Measurements from ENCODE around the gene CNNM1. TPM values are rescaled to one million over a fixed set of nuclear protein-coding genes. Genes with fewer than 3 reads are reported as not detected.

CNNM1 gene
- total RNA-seq, 1 donor from 2014 or later: 0.36 TPM

GRCh38 chr10:99374526-99374925, 45.4 kb downstream of the CNNM1 start:
- no peak for ATAC-seq

- no peak for ATAC-seq
These were observed 45.8 kb downstream of the CNNM1 start for GRCh38 chr10:99374972-99375371.

- ATAC-seq: no peak
These were observed 46.3 kb downstream of the CNNM1 start for GRCh38 chr10:99375426-99375825.

- ATAC-seq: no peak
These were observed 53.0 kb downstream of the CNNM1 start for GRCh38 chr10:99382176-99382575.

DNA sequence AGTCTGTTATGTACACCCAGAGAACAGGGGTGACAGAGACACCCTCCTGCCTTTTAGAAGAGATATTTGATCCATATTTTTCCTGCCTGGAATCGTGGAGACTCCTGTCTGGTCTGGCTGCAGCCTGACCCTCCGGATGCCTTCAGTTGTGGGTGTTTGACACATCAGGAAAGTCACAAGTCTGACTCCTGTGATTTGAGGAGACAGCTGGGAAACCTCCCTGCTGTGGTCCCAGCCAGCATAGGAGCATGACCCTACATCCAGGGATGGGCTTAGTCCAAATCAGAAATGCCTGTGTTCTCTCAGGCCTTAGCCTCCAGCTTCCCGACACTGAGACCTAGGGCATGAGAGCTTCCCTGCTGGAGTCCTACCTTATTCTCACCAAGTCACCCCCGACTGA, 57.9 kb downstream of the CNNM1 start:
- no peak for ATAC-seq

GRCh38 chr10:99387541-99387940, 58.4 kb downstream of the CNNM1 start:
- no peak for ATAC-seq

DNA sequence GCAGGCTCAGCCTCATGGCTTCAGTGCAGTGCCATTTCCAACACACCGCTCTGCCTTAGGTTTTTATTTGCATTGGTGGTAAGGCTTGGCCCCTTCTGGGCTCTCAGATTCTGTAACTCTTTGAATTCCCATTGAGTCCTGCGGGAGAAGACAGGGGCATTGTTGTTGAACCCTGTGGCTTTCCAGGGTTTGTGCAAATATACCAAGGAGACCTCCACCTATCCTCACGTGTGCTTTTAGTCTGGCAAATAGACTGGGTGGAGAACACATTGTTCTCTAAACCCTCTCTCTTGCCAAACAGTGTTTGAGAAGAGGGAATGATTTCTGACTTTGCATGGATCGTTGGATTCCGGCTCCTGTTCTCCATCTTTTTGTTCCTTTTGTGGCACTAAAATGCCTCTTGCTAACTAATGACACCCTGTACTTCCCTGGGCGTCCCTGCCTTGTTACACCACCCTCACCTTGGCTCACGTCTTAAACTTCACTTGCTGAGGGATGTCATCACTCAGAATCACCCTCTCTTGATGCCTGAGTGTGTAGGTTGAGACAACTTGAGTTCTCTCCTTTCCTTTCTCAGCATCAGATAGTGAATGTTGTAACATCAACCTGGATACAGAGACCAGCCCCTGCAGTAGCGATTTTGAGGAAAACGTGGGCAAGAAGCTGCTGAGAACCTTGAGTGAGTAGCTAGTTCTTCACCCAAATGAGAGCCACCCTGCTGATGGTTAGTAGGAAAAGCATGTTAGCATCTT, 60.7 kb downstream of the CNNM1 start:
- ATAC-seq: no peak

DNA sequence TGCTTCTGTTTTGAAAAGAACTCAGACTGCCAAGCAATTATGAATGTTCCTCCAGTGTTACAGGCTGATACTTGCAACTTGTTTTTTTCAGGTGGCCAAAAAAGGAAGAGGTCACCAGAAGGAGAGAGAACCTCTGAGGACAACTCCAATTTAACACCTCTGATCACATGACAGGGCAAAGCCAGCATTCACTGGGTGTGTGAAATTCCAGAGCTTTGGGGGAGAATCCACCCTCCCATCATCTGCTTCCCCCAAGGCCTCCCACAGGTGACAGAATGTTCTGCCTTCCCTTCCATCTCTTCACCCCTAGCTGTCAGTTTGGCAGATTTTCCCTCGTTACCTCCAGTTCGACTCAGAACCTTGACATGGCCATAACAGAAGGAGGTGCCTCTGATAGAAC, 62.2 kb downstream of the CNNM1 start:
- no peak for ATAC-seq

DNA sequence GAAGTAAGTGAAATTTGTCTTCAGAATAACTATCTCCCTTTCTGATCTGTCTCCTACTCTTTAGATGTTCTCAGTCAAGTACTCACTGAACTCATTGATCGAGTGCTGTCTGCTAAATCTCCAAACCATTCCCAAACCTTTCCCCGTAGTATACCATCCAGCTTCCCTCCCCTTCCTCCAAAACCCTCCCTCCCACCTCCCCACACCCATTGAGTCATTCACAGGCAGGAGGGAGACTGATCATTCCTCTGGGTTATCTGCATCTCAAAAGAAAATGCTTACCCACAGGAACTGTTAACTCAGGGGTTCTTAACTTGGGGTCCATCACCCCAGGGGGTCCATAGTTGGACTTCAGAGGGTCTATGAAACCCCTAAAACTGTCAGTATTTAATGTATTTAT, 63.9 kb downstream of the CNNM1 start:
- ATAC-seq: no peak

GRCh38 chr10:99393683-99394082, 64.5 kb downstream of the CNNM1 start:
- no peak for ATAC-seq

- ATAC-seq: peak; percentile 68
These were observed 65.1 kb downstream of the CNNM1 start for GRCh38 chr10:99394256-99394655.

GRCh38 chr10:99394761-99395386, 65.7 kb downstream of the CNNM1 start:
- ATAC-seq: peak; percentile 34

DNA sequence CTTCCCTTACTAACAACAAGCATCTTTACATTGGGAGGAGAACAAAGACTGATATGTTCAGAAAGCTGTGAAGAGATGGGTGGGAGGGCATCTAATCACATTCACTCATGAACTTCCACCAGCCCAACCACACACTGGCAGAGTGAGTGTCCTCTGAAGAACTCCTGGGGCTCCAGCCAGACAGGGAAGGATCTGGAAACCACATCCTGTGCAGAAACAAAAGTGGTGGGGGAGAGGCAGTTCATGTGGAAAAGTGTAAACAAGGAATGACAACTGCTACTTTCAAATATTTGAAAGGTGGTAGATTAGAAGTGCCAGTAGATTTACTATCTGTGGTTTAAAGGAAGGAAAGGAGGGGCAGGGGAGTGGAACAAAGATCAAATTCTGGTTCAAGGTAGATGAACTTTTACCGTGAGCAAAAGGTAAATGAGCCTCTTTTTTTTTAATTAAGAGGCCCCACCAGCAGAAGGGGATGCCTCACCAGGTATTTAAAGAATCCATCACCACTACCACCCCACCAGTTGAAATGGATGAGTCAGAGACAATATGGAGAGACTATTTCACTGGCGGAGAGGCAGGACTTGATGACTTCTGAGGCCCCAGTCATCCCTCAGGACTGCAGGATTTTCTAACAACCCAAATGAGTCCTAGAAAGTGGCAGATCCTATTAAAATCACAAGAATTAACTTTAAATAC, 66.7 kb downstream of the CNNM1 start:
- no peak for ATAC-seq

DNA sequence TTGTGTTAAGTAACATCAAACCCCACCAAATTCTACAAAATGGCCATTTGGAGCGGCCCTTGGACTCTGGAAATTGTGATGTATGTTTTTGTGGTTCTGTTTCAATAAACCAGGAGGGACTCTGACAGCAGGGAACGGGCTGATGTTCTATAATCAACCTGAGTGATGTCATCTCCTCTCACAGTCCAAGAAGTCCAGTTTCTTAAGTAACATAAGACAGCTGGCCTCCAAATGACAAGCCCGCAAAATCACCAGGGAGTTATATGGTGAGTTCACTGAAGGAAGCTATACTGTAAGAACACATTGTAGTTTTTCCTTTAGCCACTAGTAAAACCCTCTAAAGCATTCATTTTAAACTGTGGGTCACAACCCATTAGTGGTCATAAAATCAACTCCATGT, 67.3 kb downstream of the CNNM1 start:
- ATAC-seq: no peak

DNA sequence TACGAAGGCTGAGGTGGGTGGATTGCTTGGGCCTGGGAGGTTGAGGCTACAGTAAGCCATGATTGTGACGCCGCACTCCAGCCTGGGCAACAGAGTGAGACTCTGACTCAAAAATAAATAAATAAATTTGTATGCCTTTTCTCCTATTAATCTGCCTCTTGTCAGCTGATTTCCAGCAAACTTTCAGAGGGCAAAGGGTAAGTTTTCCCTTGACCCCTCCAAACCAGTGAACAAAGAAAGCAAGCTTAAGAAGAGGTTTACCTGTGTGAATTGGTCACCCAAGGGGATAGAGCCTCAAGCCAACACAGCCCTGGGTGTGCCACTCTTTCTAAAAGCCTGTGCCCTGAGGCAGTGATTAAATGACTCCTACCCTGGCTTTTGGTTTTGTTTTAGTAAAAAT, 70.5 kb downstream of the CNNM1 start:
- ATAC-seq: no peak

GRCh38 chr10:99403674-99404073, 74.5 kb downstream of the CNNM1 start:
- peak; percentile 23 for ATAC-seq

- ATAC-seq: peak; percentile 89
These were observed 77.0 kb downstream of the CNNM1 start for GRCh38 chr10:99406149-99406548.

DNA sequence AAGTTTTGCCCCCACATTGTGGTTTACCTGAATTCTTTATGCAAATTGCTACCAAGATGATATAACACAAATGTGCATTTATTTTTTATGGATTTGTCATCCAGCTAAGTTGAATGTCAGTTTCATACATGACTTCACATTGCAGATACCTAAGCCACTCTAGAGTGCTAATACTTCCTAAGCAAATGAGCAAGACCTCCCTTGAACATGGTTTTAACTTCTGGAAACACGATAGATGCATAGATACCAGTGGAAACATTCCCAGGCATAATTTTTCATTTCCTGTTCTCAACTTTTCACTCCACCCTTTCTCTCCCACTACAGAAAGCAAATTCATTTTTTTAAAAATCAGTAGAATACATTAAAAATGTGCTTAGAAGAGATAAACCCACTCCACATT, 81.0 kb downstream of the CNNM1 start:
- no peak for ATAC-seq

DNA sequence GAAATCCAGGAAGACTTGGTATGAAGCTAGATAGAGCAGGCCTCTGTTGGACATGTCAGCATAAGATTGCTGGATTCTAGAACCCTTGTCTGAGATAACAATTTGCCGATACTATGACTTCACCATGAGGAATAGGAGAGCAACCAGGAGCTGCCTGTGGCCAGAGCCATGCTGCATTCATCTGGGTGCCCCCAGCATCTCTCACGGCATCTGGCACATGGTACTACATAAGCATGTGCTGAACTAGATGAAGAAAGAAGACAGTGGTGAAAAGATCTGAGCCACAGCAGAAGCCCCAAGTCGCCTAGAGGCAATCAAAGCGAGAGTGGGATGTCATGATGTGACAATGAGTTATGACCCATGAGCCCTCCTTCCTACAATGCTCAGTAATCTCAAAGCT, 81.7 kb downstream of the CNNM1 start:
- no peak for ATAC-seq

- ATAC-seq: no peak
These were observed 82.4 kb downstream of the CNNM1 start for GRCh38 chr10:99411546-99411945.

DNA sequence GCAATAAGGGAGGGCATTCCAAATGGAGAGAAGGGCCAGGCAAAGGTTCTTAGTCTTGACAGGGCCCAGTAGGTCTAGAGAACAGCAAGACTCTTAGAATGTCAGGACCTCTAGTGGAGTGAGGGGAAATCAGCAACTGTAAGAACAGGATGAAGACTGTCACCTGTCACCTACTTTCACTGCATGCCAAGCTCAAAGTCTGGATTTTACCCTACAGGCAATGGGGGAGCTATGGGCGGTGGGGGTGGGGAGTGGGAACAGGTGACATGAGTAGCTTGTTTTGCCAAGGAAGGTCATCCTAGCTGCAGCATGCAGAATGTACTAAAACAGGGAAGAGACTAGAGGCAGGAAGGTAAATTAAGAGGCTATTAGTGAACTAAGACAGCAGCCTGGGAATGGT, 82.9 kb downstream of the CNNM1 start:
- ATAC-seq: no peak

DNA sequence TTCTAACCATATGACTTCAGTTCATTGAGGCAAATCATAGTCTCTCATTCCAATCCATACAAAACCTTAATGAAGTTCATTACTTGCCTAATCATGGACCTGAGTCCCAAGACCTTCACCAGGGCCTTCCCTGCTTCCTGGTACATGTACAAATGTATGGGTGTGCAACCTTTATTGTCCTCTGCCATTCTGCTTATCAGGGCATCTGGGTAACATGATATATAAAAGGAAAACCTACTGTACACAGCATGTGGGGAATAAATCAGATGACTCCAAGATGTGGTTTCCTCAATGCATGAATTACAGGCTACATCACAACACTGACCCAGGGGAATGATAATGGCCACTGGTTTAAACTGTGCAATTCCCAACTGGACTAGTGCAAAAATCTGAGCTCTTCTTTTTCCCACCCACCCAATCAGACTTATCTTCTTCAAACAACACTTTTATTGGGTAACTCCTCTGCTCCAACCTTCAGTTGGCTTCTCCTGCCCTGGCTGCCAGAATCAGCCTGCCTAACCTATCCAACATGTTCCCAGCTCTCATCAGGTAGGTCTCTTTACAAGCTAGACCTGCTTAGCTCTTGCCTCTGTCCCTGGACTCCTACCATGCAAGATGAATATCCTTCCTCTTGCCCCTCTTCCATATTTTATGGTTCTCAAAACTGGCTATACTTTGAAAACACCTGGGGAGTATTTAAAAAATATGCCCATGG, 89.9 kb downstream of the CNNM1 start:
- ATAC-seq: no peak

GRCh38 chr10:99419688-99420087, 90.5 kb downstream of the CNNM1 start:
- ATAC-seq: no peak

All from esophagus mucosa (tissue), 1 donor.